Left lung (tissue), 10 donors: Measurements from ENCODE around the gene PRCP. TPM values are rescaled to one million over a fixed set of nuclear protein-coding genes. Genes with fewer than 3 reads are reported as not detected.

Source experiments
- ATAC-seq: fragments of 200-7000 bp; cut with Tn5 transposase; one replicate; pipeline ENCODE4 v1.9.1; 2020; ENCODE audit warnings: moderate library complexity
- DNase-seq, 4 donors: peaks; one replicate each; pipeline ENCODE4 v3.0.0-alpha.2; 2013 to 2020
- H3K27ac ChIP-seq, 2 donors: fragments of 200-600 bp; sonication (generic) in 1 of 2; one replicate each; pipeline versions ENCODE4 v1.5.0 to v1.8.0; 2020 to 2021
- H3K27me3 ChIP-seq, 2 donors: fragments of 200-600 bp; sonication (generic) in 1 of 2; one replicate each; pipeline versions ENCODE4 v1.5.0 to v1.8.0; 2020 to 2021
- H3K36me3 ChIP-seq, 2 donors: fragments of 200-600 bp; sonication (generic) in 1 of 2; one replicate each; pipeline versions ENCODE4 v1.5.0 to v1.8.0; 2020 to 2021
- H3K4me1 ChIP-seq, 2 donors: fragments of 200-600 bp; one replicate each; pipeline ENCODE4 v1.8.0; 2021
- H3K4me3 ChIP-seq, 2 donors: fragments of 200-600 bp; sonication (generic) in 1 of 2; one replicate each; pipeline versions ENCODE4 v1.5.0 to v1.8.0; 2020 to 2021; ENCODE audit warnings: mild to moderate bottlenecking in 1 of 2
- H3K9me3 ChIP-seq, 2 donors: fragments of 200-600 bp; sonication (generic) in 1 of 2; one replicate each; pipeline versions ENCODE4 v1.5.0 to v1.8.0; 2020 to 2021
- CTCF ChIP-seq, 2 donors: fragments of 200-600 bp; sonication (generic) in 1 of 2; IDR thresholded peaks; one replicate each; pipeline versions ENCODE4 v1.5.0 to v1.8.0; 2021; ENCODE audit warnings: antibody characterized with exemption in 2 of 2
- intact Hi-C, 2 donors: fragments of 100-400 bp; cut with DNase I; formaldehyde crosslinking; loops; one replicate each; pipeline versions ENCODE4 v1.11.2 to v1.14.2; 2022
- polyA plus RNA-seq, 6 donors: library from polyadenylated mRNA; unstranded; fragments of 120-200 nt; gene quantifications; one replicate each; pipeline ENCODE4 v1.2.1, GENCODE V29; 2013; ENCODE audit not compliant: insufficient read length in 6 of 6
- total RNA-seq, 2 donors: library from RNA; stranded (reverse); fragmentation: NEBNext Ultra II Directional; extraction: Animal tissue kit (Norgen Biotek cat#: 25700); gene quantifications; one replicate each; pipeline ENCODE4 v1.2.1, GENCODE V29; 2021
- donor health status: DM: no; HTN: yes; CAD: no.
- donor health status: DM: no; HTN: no; CAD: no.

The PRCP gene
- total and polyA plus RNA-seq, 8 donors = 82.4 to 261 (median 228) TPM

GRCh38 chr11:82787981-82788380 is 112.2 kb downstream of the PRCP start:
- TF ChIP-seq CTCF (IDR thresholded peaks at IDR 0.05) = no peak
- DNase-seq = no peak
- no peaks in the 10 kb centered on the region for H3K27me3 ChIP-seq
- H3K9me3 ChIP-seq = no peaks in the 10 kb centered on the region
- intact Hi-C loops = no loop called here
- H3K4me3 ChIP-seq = no peak overlapping the region
- H3K4me1 ChIP-seq = no peaks in the 10 kb centered on the region
- no peak overlapping the region for H3K27ac ChIP-seq
- no peak for ATAC-seq
- no peaks in the 10 kb centered on the region for H3K36me3 ChIP-seq

- no peak for TF ChIP-seq CTCF (IDR thresholded peaks at IDR 0.05)
- Histone ChIP-seq H3K4me1 (no peaks in the 10 kb centered on the region), H3K27ac (no peak overlapping the region), H3K27me3 (no peaks in the 10 kb centered on the region), H3K9me3 (peaks cover 0 to 4% of the 10 kb centered on the region in 2 donors), H3K4me3 (no peak overlapping the region), H3K36me3 (no peaks in the 10 kb centered on the region)
- intact Hi-C loops = no loop called here
- ATAC-seq (no peak), DNase-seq (no peak)
Observed at GRCh38 chr11:82786836-82787235, 113.4 kb downstream of the PRCP start.

GRCh38 chr11:82786001-82786400 is 114.2 kb downstream of the PRCP start:
- Histone ChIP-seq H3K36me3 (no peaks in the 10 kb centered on the region), H3K9me3 (peaks cover 0 to 6% of the 10 kb centered on the region in 2 donors), H3K27ac (no peak overlapping the region), H3K4me1 (no peaks in the 10 kb centered on the region), H3K27me3 (no peaks in the 10 kb centered on the region), H3K4me3 (no peak overlapping the region)
- intact Hi-C loops = no loop called here
- DNase-seq (no peak), ATAC-seq (no peak)
- no peak for TF ChIP-seq CTCF (IDR thresholded peaks at IDR 0.05)

GRCh38 chr11:82782825-82783374 is 117.3 kb downstream of the PRCP start:
- Histone ChIP-seq H3K9me3 (peaks cover 0 to 6% of the 10 kb centered on the region in 2 donors), H3K27ac (no peak overlapping the region), H3K4me3 (no peak overlapping the region), H3K27me3 (no peaks in the 10 kb centered on the region), H3K4me1 (no peaks in the 10 kb centered on the region), H3K36me3 (no peaks in the 10 kb centered on the region)
- intact Hi-C loops = no loop called here
- DNase-seq (no peak), ATAC-seq (no peak)
- TF ChIP-seq CTCF (IDR thresholded peaks at IDR 0.05) = no peak

- ATAC-seq (no peak), DNase-seq (no peak)
- H3K27me3 ChIP-seq = no peaks in the 10 kb centered on the region
- no peak for TF ChIP-seq CTCF (IDR thresholded peaks at IDR 0.05)
- peaks cover 0 to 16% of the 10 kb centered on the region in 2 donors for H3K9me3 ChIP-seq
- H3K4me3 ChIP-seq = no peak overlapping the region
- no peaks in the 10 kb centered on the region for H3K4me1 ChIP-seq
- H3K27ac ChIP-seq = no peak overlapping the region
- no peaks in the 10 kb centered on the region for H3K36me3 ChIP-seq
- intact Hi-C loops = no loop called here
Observed at GRCh38 chr11:82778776-82779175, 121.5 kb downstream of the PRCP start.
